NCI-H128 (cell line): ENCODE measurements around the gene KDM4C.
A peak's percentile ranks its signal among the peaks of the same experiment; 100 is the strongest.
"Not testable (repeated sequence)": the region's sequence is repeated elsewhere in the genome, so short reads cannot be mapped to it uniquely, and the experiment has no call there.

Experiments used
- DNase-seq: peaks from one replicate; lab custom pipeline; 2025; ENCODE audit not compliant: unreplicated experiment; lab: John Stamatoyannopoulos, UW

KDM4C gene

GRCh38 chr9:6928863-6929262, 171.1 kb downstream of the KDM4C start:
- no peak for DNase-seq

- no peak for DNase-seq
These were observed 171.9 kb downstream of the KDM4C start for GRCh38 chr9:6929441-6930215.

GRCh38 chr9:6930827-6931226, 173.1 kb downstream of the KDM4C start:
- DNase-seq, result no peak

- no peak for DNase-seq
These were observed 174.1 kb downstream of the KDM4C start for GRCh38 chr9:6931913-6932312.

GRCh38 chr9:6936103-6936502, 178.3 kb downstream of the KDM4C start:
- DNase-seq, result no peak

- DNase-seq, result no peak
These were observed 179.4 kb downstream of the KDM4C start for GRCh38 chr9:6937209-6937608.

- DNase-seq, result no peak
These were observed 180.7 kb downstream of the KDM4C start for GRCh38 chr9:6938447-6938846.

GRCh38 chr9:6938873-6939272, 181.1 kb downstream of the KDM4C start:
- no peak for DNase-seq

- DNase-seq, result no peak
These were observed 183.7 kb downstream of the KDM4C start for GRCh38 chr9:6941501-6941900.

- no peak for DNase-seq
These were observed 184.6 kb downstream of the KDM4C start for GRCh38 chr9:6942406-6942805.

GRCh38 chr9:6943293-6943692, 185.5 kb downstream of the KDM4C start:
- no peak for DNase-seq

GRCh38 chr9:6944093-6944551, 186.3 kb downstream of the KDM4C start:
- DNase-seq, result no peak

GRCh38 chr9:6944896-6945295, 187.1 kb downstream of the KDM4C start:
- DNase-seq, result no peak

GRCh38 chr9:6945816-6946215, 188.0 kb downstream of the KDM4C start:
- no peak for DNase-seq

- no peak for DNase-seq
These were observed 188.9 kb downstream of the KDM4C start for GRCh38 chr9:6946583-6947166.

- DNase-seq, result not testable (repeated sequence)
These were observed 191.1 kb downstream of the KDM4C start for GRCh38 chr9:6948921-6949320.

GRCh38 chr9:6955251-6955921, 197.6 kb downstream of the KDM4C start:
- peak; percentile 11 for DNase-seq

- no peak for DNase-seq
These were observed 199.1 kb downstream of the KDM4C start for GRCh38 chr9:6956879-6957278.

GRCh38 chr9:6959270-6960000, 201.7 kb downstream of the KDM4C start:
- DNase-seq, result no peak

- no peak for DNase-seq
These were observed 203.0 kb downstream of the KDM4C start for GRCh38 chr9:6960777-6961176.

- DNase-seq, result no peak
These were observed 204.2 kb downstream of the KDM4C start for GRCh38 chr9:6961845-6962522.
